DOHH2 (cell line): ENCODE measurements around the gene TRPM8.

ENCODE experiments used
- H3F3A ChIP-seq: fragments of 200-600 bp; sonication (generic), shearing (Covaris generic); 2 replicates; pipeline ENCODE4 v1.6.0; 2016; ENCODE audit warnings: antibody characterized with exemption, mild to moderate bottlenecking; ENCODE audit not compliant: control insufficient read depth, insufficient read depth
- H3K27ac ChIP-seq: fragments of 200-600 bp; sonication (generic); 2 replicates; pipeline ENCODE4 v1.5.1; 2014; ENCODE audit warnings: low read depth, mild to moderate bottlenecking, low read length, moderate library complexity
- H3K27me3 ChIP-seq: fragments of 200-600 bp; sonication (generic); 2 replicates; pipeline ENCODE4 v1.6.1; 2014; ENCODE audit warnings: mild to moderate bottlenecking, low read length, mixed read lengths; ENCODE audit not compliant: control insufficient read depth
- H3K36me3 ChIP-seq: fragments of 200-600 bp; sonication (generic); 2 replicates; pipeline ENCODE4 v1.6.1; 2014; ENCODE audit warnings: mild to moderate bottlenecking, low read length, moderate library complexity, mixed read lengths; ENCODE audit not compliant: control insufficient read depth
- H3K4me1 ChIP-seq: fragments of 200-600 bp; sonication (generic); 2 replicates; pipeline ENCODE4 v1.6.1; 2014; ENCODE audit warnings: mild to moderate bottlenecking, low read length, mixed read lengths; ENCODE audit not compliant: control insufficient read depth
- H3K4me2 ChIP-seq: fragments of 200-600 bp; sonication (generic); 2 replicates; pipeline ENCODE4 v1.6.0; 2014; ENCODE audit warnings: mild to moderate bottlenecking, low read length, moderate library complexity
- H3K4me3 ChIP-seq: fragments of 200-600 bp; sonication (generic); 2 replicates; pipeline ENCODE4 v1.5.1; 2014; ENCODE audit warnings: mild to moderate bottlenecking, low read length, mixed read lengths
- H3K79me2 ChIP-seq: fragments of 200-600 bp; sonication (generic); 2 replicates; pipeline ENCODE4 v1.6.1; 2014; ENCODE audit warnings: mild to moderate bottlenecking, low read length, mixed read lengths; ENCODE audit not compliant: control insufficient read depth
- H3K9me2 ChIP-seq: fragments of 200-600 bp; sonication (generic); replicated peaks from 2 replicates; pipeline ENCODE4 v1.6.1; 2014; ENCODE audit warnings: mild to moderate bottlenecking, low read length, mixed read lengths; ENCODE audit not compliant: control insufficient read depth
- H3K9me3 ChIP-seq: fragments of 200-600 bp; sonication (generic); 2 replicates; pipeline ENCODE4 v1.6.1; 2014; ENCODE audit warnings: antibody characterized with exemption, low read length, mixed read lengths; ENCODE audit not compliant: control insufficient read depth, insufficient read depth
- H4K20me1 ChIP-seq: fragments of 200-600 bp; sonication (generic); 2 replicates; pipeline ENCODE4 v1.6.0; 2014; ENCODE audit warnings: low read depth, mild to moderate bottlenecking, antibody characterized with exemption, low read length, moderate library complexity; ENCODE audit not compliant: control insufficient read depth, insufficient read depth
- CTCF ChIP-seq: fragments of 200-600 bp; sonication (generic); IDR thresholded peaks from one replicate; pipeline ENCODE4 v1.5.1; 2014; ENCODE audit warnings: antibody characterized with exemption, mild to moderate bottlenecking, low read depth, low read length; ENCODE audit not compliant: poor library complexity, severe bottlenecking
- EZH2phosphoT487 ChIP-seq: fragments of 200-600 bp; sonication (generic); IDR thresholded peaks from 2 replicates; pipeline ENCODE4 v1.6.1; 2017; ENCODE audit warnings: borderline replicate concordance, mild to moderate bottlenecking, antibody characterized with exemption, low read length, moderate library complexity, mixed read lengths

Gene TRPM8

DNA sequence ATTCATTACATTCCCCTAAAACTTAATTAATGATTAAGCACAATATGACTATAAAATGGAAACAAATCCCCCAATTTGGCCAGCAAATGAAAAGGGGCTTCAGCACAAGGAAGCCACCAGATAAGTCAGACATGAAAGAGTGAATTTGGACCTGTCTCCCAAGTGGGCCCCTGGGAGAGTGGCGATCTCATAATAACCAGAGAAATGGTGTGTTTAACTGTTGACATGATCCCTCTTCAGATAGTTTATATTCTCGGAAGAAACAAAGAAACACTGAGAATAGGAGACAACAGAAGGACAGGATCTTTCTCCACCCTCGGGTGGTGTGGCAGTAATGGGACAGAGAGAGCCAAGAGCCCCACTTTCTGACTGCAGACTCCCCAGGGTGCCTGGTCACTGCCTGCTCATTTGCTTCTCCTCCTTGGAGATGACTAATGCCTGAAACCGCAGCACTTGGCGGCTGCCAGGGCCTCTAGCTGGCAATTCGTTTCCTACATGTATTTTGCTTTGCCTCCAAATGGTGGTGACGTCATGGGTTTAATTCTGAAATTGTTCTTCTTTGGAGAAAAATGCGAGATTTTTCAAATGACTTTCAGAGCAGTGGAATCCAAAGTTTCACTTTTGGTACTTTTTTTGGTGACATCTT, 86.9 kb downstream of the TRPM8 start:
- H3F3A ChIP-seq: no peaks in the 10 kb centered on the region
- TF ChIP-seq CTCF: no peak
- no peak for TF ChIP-seq EZH2phosphoT487
- H3K9me3 ChIP-seq: no peaks in the 10 kb centered on the region
- no peaks in the 10 kb centered on the region for H3K79me2 ChIP-seq
- H3K27ac ChIP-seq: no peak overlapping the region
- no peak overlapping the region for H3K4me2 ChIP-seq
- no peak overlapping the region for H3K4me3 ChIP-seq
- H3K36me3 ChIP-seq: no peaks in the 10 kb centered on the region
- H4K20me1 ChIP-seq: no peaks in the 10 kb centered on the region
- H3K4me1 ChIP-seq: no peaks in the 10 kb centered on the region
- no peaks in the 10 kb centered on the region; the same call in 1 of the 2 replicates for H3K27me3 ChIP-seq
- H3K9me2 ChIP-seq: no peaks in the 10 kb centered on the region

GRCh38 chr2:234005126-234005525, 88.0 kb downstream of the TRPM8 start:
- Histone ChIP-seq H3K9me3 (no peaks in the 10 kb centered on the region), H3K27ac (no peak overlapping the region), H3K4me1 (no peaks in the 10 kb centered on the region), H3K36me3 (no peaks in the 10 kb centered on the region), H3K9me2 (no peaks in the 10 kb centered on the region), H3K27me3 (no peaks in the 10 kb centered on the region; the same call in 1 of the 2 replicates), H3K4me2 (no peak overlapping the region), H3K4me3 (no peak overlapping the region), H4K20me1 (no peaks in the 10 kb centered on the region), H3K79me2 (no peaks in the 10 kb centered on the region), H3F3A (no peaks in the 10 kb centered on the region)
- TF ChIP-seq EZH2phosphoT487 (no peak), CTCF (no peak)

DNA sequence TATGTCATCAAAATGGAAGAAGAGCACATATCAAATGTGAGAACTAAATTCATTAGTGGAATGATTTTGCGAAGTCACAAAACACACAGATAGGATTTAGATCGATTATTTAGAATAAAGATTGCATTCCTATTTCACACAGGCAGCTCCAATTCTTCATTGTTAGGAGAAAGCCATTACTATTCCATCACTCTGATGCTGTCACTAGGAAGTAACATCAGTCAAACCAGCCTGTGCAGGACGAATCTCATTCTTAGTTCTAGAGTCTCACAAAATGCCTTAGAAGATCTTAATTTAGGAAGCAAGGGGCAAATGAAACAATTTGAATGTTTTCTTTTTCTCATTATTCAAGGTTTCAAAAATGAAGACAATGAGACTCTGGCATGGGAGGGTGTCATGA, 89.3 kb downstream of the TRPM8 start:
- no peak for TF ChIP-seq EZH2phosphoT487
- TF ChIP-seq CTCF: no peak
- Histone ChIP-seq H3K36me3 (no peaks in the 10 kb centered on the region), H3K9me3 (no peaks in the 10 kb centered on the region), H3K27me3 (no peaks in the 10 kb centered on the region; the same call in 1 of the 2 replicates), H4K20me1 (no peaks in the 10 kb centered on the region), H3K4me1 (no peaks in the 10 kb centered on the region), H3K4me2 (no peak overlapping the region), H3K4me3 (no peak overlapping the region), H3K27ac (no peak overlapping the region), H3K79me2 (no peaks in the 10 kb centered on the region), H3F3A (no peaks in the 10 kb centered on the region), H3K9me2 (no peaks in the 10 kb centered on the region)

GRCh38 chr2:234014427-234014826, 97.3 kb downstream of the TRPM8 start:
- Histone ChIP-seq H3K9me2 (no peaks in the 10 kb centered on the region), H3K4me3 (no peak overlapping the region), H3K4me1 (no peaks in the 10 kb centered on the region), H3K9me3 (no peaks in the 10 kb centered on the region), H3F3A (no peaks in the 10 kb centered on the region), H4K20me1 (no peaks in the 10 kb centered on the region), H3K79me2 (no peaks in the 10 kb centered on the region), H3K27me3 (no peaks in the 10 kb centered on the region; the same call in 1 of the 2 replicates), H3K4me2 (no peak overlapping the region), H3K36me3 (no peaks in the 10 kb centered on the region), H3K27ac (no peak overlapping the region)
- no peak for TF ChIP-seq EZH2phosphoT487
- no peak for TF ChIP-seq CTCF
